NCI-H1048 (cell line): ENCODE results near the gene PPM1F.
"Not testable (repeated sequence)": the region's sequence is repeated elsewhere in the genome, so short reads cannot be mapped to it uniquely, and the experiment has no call there.

Experiments
- DNase-seq: peaks from one replicate; lab custom pipeline; 2025; lab: John Stamatoyannopoulos, UW

PPM1F gene

GRCh38 chr22:21919526-21920307 is 32.9 kb downstream of the PPM1F start:
- no peak for DNase-seq

DNA sequence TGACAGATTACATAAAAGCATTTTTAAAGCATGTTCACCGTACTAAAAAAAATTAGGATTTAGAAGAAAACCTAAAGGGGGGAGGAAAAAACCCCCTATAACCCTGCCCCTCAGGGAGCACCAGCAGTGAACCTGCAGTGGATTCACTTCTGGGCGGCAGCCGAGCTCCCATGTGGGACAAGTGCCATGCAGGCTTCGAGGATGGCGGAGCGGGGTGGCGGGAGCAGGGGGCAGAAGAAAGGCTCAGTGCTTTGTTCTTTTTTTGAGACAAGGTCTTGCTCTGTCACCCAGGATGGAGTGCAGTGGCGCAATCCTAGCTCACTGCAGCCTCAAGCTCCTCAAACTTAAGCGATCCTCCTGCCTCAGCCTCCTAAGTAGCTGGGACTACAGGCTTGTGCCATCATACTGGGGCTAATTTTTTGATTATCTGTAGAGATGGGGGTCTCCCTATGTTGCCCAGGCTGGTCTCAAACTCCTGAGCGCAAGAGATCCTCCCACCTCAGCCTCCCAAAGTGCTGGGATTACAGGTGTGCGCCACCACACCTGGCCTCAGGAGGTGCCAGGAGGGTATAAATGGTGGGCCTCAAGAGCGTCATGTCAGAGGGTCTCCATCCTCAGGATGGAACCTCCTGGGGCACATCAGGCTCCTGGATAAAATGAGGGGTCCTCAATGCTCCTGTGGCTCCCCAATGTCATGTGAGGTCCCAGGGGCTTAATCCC is 34.0 kb downstream of the PPM1F start:
- DNase-seq = no peak

GRCh38 chr22:21917959-21918261 is 34.7 kb downstream of the PPM1F start:
- no peak for DNase-seq

DNA sequence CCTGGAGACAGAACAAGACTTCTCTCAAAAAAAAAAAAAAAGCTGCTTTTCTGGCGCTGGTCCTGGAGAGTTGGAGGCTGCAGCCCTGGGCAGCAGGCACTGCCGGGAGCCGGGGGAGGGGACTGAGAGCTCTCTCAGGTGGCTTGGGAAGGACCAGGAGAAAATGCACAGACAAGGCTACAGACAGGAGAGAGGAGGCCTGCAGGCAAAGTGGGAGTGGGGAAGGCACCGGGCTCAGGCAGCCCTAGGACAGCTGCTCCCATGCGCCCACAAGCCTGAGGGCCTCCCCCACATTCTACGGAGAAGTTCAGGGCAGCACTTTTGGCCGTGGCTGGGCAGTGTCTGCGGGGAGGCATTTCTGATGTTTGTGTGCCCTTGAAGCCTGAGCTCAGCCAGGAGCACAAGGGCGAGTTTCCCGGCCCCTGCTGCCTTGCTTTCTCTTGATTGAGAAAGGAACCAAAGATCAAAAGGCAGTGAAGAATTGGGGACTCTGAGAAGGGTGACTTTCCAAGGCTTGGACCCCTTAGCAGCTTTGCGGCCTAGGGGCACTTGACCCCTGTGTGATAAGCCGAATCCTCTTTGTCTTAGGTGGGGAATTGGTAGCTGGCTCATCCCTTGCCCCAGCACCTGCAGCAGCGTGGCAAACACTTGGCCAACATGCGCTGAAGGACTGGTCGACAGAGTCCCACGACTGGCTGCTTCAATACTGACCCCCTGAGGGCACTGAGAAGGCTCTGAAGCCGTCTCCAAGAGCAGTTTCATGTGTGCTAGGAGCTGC is 35.3 kb downstream of the PPM1F start:
- no peak for DNase-seq

DNA sequence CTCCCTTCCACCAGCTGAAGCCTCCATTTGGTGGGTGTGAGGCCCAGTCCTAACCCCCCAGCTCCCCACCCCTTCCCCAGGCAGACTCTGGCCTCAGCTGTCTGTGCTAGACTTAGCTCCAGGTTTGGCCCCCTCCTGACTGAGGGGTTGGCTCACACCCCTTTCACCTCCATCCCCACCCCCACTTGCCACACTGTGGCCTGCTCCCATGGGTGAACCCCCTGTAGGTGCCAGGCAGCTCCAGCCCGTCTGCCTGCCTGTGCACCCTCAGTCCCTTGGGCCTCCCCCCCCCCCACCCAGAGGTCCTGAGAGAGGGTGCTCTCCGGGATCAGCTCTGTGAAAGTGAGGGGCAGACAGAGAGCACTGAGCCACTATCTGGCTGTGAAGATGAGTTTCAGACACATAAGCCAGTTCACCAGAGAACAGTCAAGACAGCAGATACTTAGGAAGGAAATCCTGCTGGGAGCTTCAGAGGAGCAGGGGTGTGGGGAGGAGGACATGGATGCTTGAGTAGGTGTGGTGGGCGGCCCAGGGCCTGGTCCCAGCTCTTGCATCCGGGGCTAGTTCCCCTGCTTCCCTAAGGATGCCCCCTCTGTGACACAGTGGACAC is 36.2 kb downstream of the PPM1F start:
- no peak for DNase-seq

DNA sequence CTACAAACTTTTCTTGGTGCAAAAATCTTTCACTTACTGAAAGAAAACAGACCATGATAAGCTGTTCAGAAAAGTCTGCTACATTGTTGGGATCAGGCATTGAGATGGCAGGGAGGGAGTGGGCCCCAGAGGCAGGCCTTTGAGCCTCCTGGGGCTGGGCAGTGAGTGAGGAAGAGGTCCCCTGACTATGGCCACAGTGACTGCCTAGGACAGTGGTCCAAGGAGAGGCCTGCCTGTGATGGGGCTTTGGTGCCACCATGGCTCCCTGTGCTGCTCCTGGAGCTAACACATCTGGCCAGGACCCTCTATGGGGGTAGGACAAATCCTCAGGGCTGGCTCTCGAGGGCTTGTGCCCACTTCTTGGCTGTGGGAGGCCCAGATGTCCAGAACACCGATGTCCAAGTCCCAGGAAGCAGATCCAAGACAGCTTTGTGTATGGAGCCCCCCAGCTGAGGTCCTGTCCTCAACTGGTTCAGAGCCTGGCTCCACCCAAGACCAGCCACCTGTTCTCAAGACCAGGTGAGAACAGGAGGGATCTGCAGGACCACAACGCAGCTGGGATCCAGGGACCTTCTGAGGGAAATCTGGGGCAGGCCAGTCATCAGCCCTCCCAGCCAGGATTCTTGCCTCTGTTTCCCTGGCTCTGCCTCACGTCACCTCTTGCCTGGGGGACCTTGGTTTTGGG is 36.9 kb downstream of the PPM1F start:
- DNase-seq = no peak

GRCh38 chr22:21914033-21914642 is 38.5 kb downstream of the PPM1F start:
- not testable (repeated sequence) for DNase-seq

- DNase-seq = not testable (repeated sequence)
Measured at GRCh38 chr22:21910367-21910766, 42.3 kb downstream of the PPM1F start.

- DNase-seq = no peak
Measured at GRCh38 chr22:21909871-21910270, 42.8 kb downstream of the PPM1F start.

DNA sequence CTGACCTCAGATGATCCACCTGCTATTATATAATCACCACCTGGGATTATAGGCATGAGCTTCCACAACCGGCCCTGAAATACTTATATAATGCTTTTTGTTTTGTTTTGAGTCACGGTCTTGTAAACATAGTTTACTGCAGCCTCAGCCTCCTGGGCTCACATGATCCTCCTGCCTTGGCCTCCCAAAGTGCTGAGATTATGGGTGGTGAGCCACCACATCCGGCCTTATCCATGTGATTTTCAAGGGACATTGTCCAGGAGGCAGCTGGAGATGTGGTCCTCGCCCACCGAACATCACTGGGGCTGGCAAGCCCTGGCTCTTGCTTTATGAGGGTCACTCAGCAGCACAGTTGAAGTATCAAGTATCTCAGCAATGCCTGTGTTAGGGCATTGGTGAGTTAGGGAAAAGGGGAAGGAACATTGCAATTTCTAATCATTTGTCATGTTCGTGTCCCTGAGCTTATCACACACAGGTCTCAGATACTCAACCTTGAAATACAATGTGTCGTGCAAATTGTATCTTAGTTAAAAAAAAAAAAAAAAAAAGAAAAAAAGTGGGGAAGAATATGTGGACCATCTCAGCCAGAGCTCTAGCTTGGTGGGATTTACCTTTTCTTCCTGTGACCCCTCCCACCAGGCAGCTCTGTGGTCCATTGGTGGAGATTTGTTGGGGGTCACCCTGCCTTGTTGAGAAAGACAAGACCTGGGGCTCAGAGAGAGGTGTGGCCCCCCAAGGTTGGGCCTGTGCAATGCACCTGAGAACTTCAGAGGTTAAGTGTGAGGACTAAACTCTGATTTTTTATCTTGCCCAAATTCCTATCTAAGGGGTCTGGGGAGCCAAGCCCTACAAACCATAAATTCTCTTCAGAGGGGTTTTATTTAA is 44.8 kb downstream of the PPM1F start:
- no peak for DNase-seq

DNA sequence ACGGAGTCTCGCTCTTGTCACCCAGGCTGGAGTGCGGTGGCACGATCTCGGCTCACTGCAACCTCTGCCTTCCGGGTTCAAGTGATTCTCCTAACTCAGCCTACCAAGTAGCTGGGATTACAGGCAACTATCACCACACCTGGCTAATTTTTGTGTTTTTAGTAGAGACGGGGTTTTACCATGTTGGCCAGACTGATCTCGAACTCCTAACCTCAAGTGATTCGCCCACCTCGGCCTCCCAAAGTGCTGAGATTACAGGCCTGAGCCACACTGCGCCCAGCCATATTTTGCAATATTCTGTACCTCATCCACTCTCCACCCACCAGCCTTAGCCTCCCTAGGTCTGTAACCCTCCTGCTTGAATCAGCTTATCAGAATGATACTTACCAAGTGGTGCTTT is 47.4 kb downstream of the PPM1F start:
- not testable (repeated sequence) for DNase-seq

DNA sequence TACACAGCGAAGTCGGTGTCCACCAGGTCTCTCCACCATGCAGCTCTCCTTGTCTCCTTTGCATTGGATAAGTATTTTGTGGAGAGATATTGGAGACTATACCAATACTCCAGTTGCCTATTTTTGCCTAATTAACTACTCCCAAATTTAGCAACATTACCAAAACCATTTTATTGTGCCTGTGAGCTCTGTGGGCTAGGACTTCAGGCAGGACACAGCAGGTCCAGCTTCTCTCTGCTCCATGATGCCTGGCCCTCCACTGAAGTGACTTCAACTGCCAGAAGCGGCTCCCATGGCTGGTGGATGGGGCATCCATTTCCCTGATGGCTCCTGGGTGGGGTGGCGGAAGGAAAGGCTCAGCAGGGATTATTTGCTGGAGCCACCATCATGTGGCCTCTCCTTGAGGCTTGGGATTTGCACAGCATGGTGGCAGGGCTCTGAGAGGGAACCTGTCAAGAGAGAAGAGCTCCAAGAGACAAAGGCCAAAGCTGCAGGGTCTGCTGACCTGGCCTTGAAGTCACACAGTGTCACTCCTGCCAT is 48.3 kb downstream of the PPM1F start:
- DNase-seq = no peak

DNA sequence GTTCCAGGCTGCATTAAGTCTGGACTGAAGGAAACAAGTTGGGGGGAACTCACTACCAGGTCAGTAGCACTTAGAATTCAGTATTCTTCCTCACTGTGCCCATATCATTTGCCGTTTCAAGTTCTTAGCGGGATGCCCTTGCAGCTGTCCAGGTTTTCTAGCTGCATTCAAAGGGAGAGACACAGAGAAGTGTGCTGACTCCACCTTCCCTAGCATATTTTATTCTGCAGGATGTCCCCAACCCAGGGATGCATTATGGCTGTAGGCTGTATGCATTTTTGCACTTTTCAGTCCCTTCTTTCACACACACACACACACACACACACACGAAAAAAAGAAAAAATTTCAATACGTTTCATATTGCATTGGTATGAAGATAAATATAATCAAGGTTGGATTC is 49.4 kb downstream of the PPM1F start:
- DNase-seq = no peak

GRCh38 chr22:21902296-21903087 is 50.2 kb downstream of the PPM1F start:
- no peak for DNase-seq

DNA sequence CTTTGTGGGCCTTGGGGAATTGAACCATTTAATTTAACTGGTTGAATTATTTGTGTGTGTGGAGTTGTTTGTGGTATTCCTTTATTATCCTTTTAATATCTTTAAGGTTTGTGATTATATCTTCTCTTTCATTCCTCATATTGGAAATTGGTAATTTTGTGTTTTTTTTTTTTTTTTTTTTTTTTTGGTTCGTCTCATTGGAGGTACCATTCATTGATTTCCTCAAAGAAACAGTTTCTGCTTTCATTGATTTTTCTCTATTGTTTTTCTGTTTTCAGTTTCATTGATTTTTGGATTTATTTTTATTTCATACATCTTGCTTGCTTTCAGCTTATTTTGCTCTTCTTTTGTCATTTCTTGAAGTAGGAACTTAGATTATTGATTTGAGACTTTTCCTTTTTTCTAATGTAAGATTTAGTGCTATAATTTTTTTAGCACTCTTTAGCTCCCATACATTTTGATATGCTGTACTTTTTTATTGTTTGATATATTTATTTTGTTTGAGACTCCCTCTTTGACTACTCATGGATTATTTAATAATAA is 54.2 kb downstream of the PPM1F start:
- DNase-seq = no peak

GRCh38 chr22:21896951-21897513 is 55.6 kb downstream of the PPM1F start:
- no peak for DNase-seq

DNA sequence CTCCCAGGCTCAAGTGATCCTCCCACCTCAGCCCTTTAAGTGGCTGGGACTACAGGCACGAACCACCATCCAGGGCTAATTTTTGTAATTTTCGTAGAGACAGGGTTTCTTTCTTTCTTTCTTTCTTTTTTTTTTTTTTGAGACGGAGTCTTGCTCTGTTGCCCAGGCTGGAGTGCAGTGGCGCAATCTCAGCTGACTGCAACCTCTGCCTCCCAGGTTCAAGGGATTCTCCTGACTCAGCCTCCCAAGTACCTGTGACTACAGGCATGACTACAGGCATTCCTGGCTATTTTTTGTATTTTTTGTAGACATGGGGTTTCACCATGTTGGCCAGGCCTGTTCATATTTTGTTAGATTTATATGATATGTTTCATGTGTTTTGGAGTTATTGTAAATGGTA is 56.4 kb downstream of the PPM1F start:
- not testable (repeated sequence) for DNase-seq

- DNase-seq = no peak
Measured at GRCh38 chr22:21894799-21895198, 57.8 kb downstream of the PPM1F start.
